K562 treated with DMSO at 1 percent for 12 hours (cell line): Measurements from ENCODE around the gene EIF2S3B. TPM values are rescaled to one million over a fixed set of nuclear protein-coding genes. Genes with fewer than 3 reads are reported as not detected.

Experiments
- total RNA-seq: library from RNA; unstranded; fragments of 300-600 nt; gene quantifications from 2 replicates; pipeline ENCODE4 v1.2.3, GENCODE V29; 2022; ENCODE audit not compliant: insufficient read depth

EIF2S3B gene
- total RNA-seq: 0.57 TPM in 1 of 2 replicates, not detected in the other

GRCh38 chr12:10505620-10506019 lies at the start of gene EIF2S3B:
EIF2S3B (plus strand) TSS chr12:10505890; CDS start chr12:10505903, 13 bp downstream.

Other genes with a start within 250 kb of the EIF2S3B start
- gene KLRD1, start 198.0 kb upstream of the EIF2S3B start, total RNA-seq: not detected in 2 replicates
- gene KLRK1, start 115.8 kb upstream of the EIF2S3B start, total RNA-seq: not detected in 2 replicates
- not detected in 2 replicates for gene KLRC4, start 96.1 kb upstream of the EIF2S3B start, total RNA-seq
- not detected in 2 replicates for gene KLRC3, start 85.3 kb upstream of the EIF2S3B start, total RNA-seq
- not detected in 2 replicates for gene KLRC2, start 69.9 kb upstream of the EIF2S3B start, total RNA-seq
- not detected in 2 replicates for gene KLRC1, start 52.5 kb upstream of the EIF2S3B start, total RNA-seq
- gene MAGOHB, start 107.7 kb downstream of the EIF2S3B start, total RNA-seq: 6.0 and 9.4 TPM in 2 replicates
- 0.39 TPM in 1 of 2 replicates, not detected in the other for gene STYK1, start 168.2 kb downstream of the EIF2S3B start, total RNA-seq
- 74.8 and 109 TPM in 2 replicates for gene YBX3, start 217.4 kb downstream of the EIF2S3B start, total RNA-seq